Endodermal cell (in vitro differentiated cells): ENCODE data around the gene AHNAK. TPM values are rescaled to one million over a fixed set of nuclear protein-coding genes. Genes with fewer than 3 reads are reported as not detected.

Experiments used
- DNase-seq: peaks from one replicate; pipeline ENCODE4 v3.0.0-alpha.2; 2017
- H3K27ac ChIP-seq: 2 replicates; pipeline ENCODE4 v1.5.1; 2013; ENCODE audit warnings: mild to moderate bottlenecking, low read depth, low read length, moderate library complexity
- H3K27me3 ChIP-seq: 2 replicates; pipeline ENCODE4 v1.6.1; 2013; ENCODE audit warnings: mild to moderate bottlenecking, low read length, moderate library complexity; ENCODE audit not compliant: insufficient read depth, control insufficient read depth, poor library complexity, severe bottlenecking
- H3K36me3 ChIP-seq: 2 replicates; pipeline ENCODE4 v1.7.0; 2013; ENCODE audit warnings: mild to moderate bottlenecking, low read length, moderate library complexity; ENCODE audit not compliant: control insufficient read depth, insufficient read depth
- H3K4me1 ChIP-seq: one replicate; pipeline ENCODE4 v1.7.0; 2013; ENCODE audit warnings: low read length; ENCODE audit not compliant: control insufficient read depth, insufficient read depth
- H3K4me3 ChIP-seq: 2 replicates; pipeline ENCODE4 v1.5.1; 2013; ENCODE audit warnings: mild to moderate bottlenecking, low read length, moderate library complexity
- H3K9ac ChIP-seq: 2 replicates; pipeline ENCODE4 v1.6.1; 2013; ENCODE audit warnings: mild to moderate bottlenecking, low read length, moderate library complexity; ENCODE audit not compliant: poor library complexity, severe bottlenecking; ENCODE audit errors: extremely low read depth
- H3K9me3 ChIP-seq: 2 replicates; pipeline ENCODE4 v1.6.1; 2013; ENCODE audit warnings: mild to moderate bottlenecking, low read length, moderate library complexity; ENCODE audit not compliant: control insufficient read depth
- H3K27ac Mint-ChIP-seq: 2 replicates; pipeline ENCODE4 v1.8.0; 2020; ENCODE audit warnings: mixed read lengths
- H3K27me3 Mint-ChIP-seq: 2 replicates; pipeline ENCODE4 v1.8.0; 2021; ENCODE audit warnings: mild to moderate bottlenecking, mixed read lengths; ENCODE audit not compliant: insufficient read depth
- H3K36me3 Mint-ChIP-seq: 2 replicates; pipeline ENCODE4 v1.8.0; 2020; ENCODE audit warnings: low read depth, mixed read lengths
- H3K4me1 Mint-ChIP-seq: 2 replicates; pipeline ENCODE4 v1.8.0; 2020; ENCODE audit warnings: mixed read lengths
- H3K4me3 Mint-ChIP-seq: 2 replicates; pipeline ENCODE4 v1.8.0; 2020; ENCODE audit warnings: mild to moderate bottlenecking, moderate library complexity, mixed read lengths
- H3K9me3 Mint-ChIP-seq: 2 replicates; pipeline ENCODE4 v1.8.0; 2020; ENCODE audit warnings: mild to moderate bottlenecking, mixed read lengths
- CTCF ChIP-seq: fragments of 200-600 bp; sonication (generic); conservative IDR thresholded peaks from 2 replicates; pipeline ENCODE4 v1.5.0; 2021; ENCODE audit warnings: antibody characterized with exemption, mild to moderate bottlenecking
- whole genome bisulfite sequencing, 2 experiments: methylation state at CpG; one replicate each; pipeline versions ENCODE4 v1.1.5 to v1.1.7; 2013; ENCODE audit warnings: missing lambda C conversion rate in 2 of 2, mixed read lengths in 1 of 2; ENCODE audit not compliant: insufficient coverage in 1 of 2, insufficient read length in 1 of 2; 5-methylcytosine and 5-hydroxymethylcytosine counted together
- total RNA-seq, 2 donors: library from RNA; stranded (reverse); fragmentation: NEBNext Ultra II Directional in 1 of 2; extraction: Animal tissue kit (Norgen Biotek cat#: 25700) in 1 of 2; gene quantifications; 2 replicates in 1 of 2; 3 replicates in 1 of 2; pipeline ENCODE4 v1.2.1, GENCODE V29; 2021

The AHNAK gene
- total RNA-seq, 2 donors from 2014 or later = 109 to 165 TPM

DNA sequence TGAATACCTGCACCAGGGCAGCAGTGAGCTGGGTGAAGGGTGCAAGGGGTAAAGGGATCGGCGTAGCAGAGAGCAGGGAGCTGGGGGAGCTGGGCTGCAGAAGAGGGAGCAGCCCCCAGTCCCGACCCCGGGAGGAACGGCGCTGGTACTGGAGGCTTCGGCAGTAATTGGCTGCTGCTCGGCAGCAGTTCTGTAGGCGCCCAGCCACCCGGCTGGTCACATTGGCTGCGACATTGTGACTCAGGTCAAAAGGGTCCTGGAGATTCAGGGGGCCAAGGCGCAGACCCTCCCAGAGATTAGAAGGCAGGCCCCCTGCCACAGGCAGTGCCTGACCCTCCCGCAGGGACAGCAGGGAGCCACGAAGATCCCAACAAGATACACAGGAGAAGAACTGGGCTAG lies 29.2 kb upstream of the AHNAK start:
- Histone ChIP-seq H3K4me3 (no peak overlapping the region), H3K27ac (no peak overlapping the region), H3K9ac (no peak overlapping the region), H3K4me1 (peaks cover 8% of the 10 kb centered on the region), H3K27me3 (no peaks in the 10 kb centered on the region), H3K9me3 (no peaks in the 10 kb centered on the region), H3K36me3 (peaks cover 45% of the 10 kb centered on the region)
- Mint-ChIP-seq H3K4me1 (peaks cover 28% of the 10 kb centered on the region), H3K27me3 (no peaks in the 10 kb centered on the region), H3K36me3 (peaks cover 51% of the 10 kb centered on the region), H3K4me3 (peak overlapping the region; percentile 99), H3K9me3 (no peaks in the 10 kb centered on the region), H3K27ac (peak overlapping the region; percentile 26)
- no peak for DNase-seq
- no peak for TF ChIP-seq CTCF
- WGBS, 2 experiments = 94 to 98% methylated on average over 6 to 14 of the region's 14 CpGs

GRCh38 chr11:62575156-62575555 lies 28.6 kb upstream of the AHNAK start:
- Histone ChIP-seq H3K4me1 (peaks cover 8% of the 10 kb centered on the region), H3K9me3 (no peaks in the 10 kb centered on the region), H3K36me3 (peaks cover 50% of the 10 kb centered on the region), H3K4me3 (peak overlapping the region; percentile 86), H3K27me3 (no peaks in the 10 kb centered on the region), H3K9ac (peak overlapping the region; percentile 77), H3K27ac (no peak overlapping the region)
- peak overlapping the region; percentile 99 for H3K4me3 Mint-ChIP-seq
- H3K27me3 Mint-ChIP-seq = no peaks in the 10 kb centered on the region
- no peak for DNase-seq
- H3K36me3 Mint-ChIP-seq = peaks cover 57% of the 10 kb centered on the region
- H3K9me3 Mint-ChIP-seq = no peaks in the 10 kb centered on the region
- H3K27ac Mint-ChIP-seq = peak overlapping the region; percentile 77
- no peak for TF ChIP-seq CTCF
- peaks cover 31% of the 10 kb centered on the region for H3K4me1 Mint-ChIP-seq
- WGBS, 2 experiments = 86 to 88% methylated on average over 16 to 17 of the region's 17 CpGs

- Histone ChIP-seq H3K4me3 (peak overlapping the region; percentile 86), H3K9ac (peak overlapping the region; percentile 77), H3K36me3 (peaks cover 54% of the 10 kb centered on the region), H3K27ac (peak overlapping the region; percentile 62), H3K9me3 (no peaks in the 10 kb centered on the region), H3K4me1 (peaks cover 8% of the 10 kb centered on the region), H3K27me3 (no peaks in the 10 kb centered on the region)
- Mint-ChIP-seq H3K36me3 (peaks cover 63% of the 10 kb centered on the region), H3K27ac (peak overlapping the region; percentile 96), H3K4me3 (peak overlapping the region; percentile 99), H3K27me3 (no peaks in the 10 kb centered on the region), H3K9me3 (no peaks in the 10 kb centered on the region), H3K4me1 (peaks cover 32% of the 10 kb centered on the region)
- 13 to 23% methylated on average over 19 to 33 of the region's 33 CpGs for WGBS, 2 experiments
- TF ChIP-seq CTCF = no peak
- DNase-seq = peak; percentile 54
Observed at GRCh38 chr11:62574363-62575071, 27.9 kb upstream of the AHNAK start.
